Measurements from ENCODE around the gene LTBP2. TPM values are rescaled to one million over a fixed set of nuclear protein-coding genes. Genes with fewer than 3 reads are reported as not detected.

LTBP2 gene
- total RNA-seq, 1 donor from 2014 or later, result 26.5 TPM

- intact Hi-C loops (cut with micrococcal nuclease), result no loop called here
- Histone ChIP-seq H3K27me3 (ENCODE audit: low read depth) (no peaks in the 10 kb centered on the region), H3K4me1 (peaks cover 3% of the 10 kb centered on the region), H3K4me3 (no peak overlapping the region), H3K9me3 (replicated peaks) (no peaks in the 10 kb centered on the region), H3K36me3 (peaks cover 26% of the 10 kb centered on the region), H3K27ac (replicated peaks) (no peak overlapping the region)
- no peak for TF ChIP-seq CTCF (IDR thresholded peaks at IDR 0.05; ENCODE audit: borderline replicate concordance)
- no peak for DNase-seq
These were observed 43.8 kb upstream of the LTBP2 start for GRCh38 chr14:74655599-74656395.

- no peaks in the 10 kb centered on the region for H3K9me3 ChIP-seq (replicated peaks)
- H3K36me3 ChIP-seq, result peaks cover 23% of the 10 kb centered on the region
- H3K4me1 ChIP-seq, result no peaks in the 10 kb centered on the region
- H3K27ac ChIP-seq (replicated peaks), result peak overlapping the region; percentile 13
- no peak for TF ChIP-seq CTCF (IDR thresholded peaks at IDR 0.05; ENCODE audit: borderline replicate concordance)
- H3K4me3 ChIP-seq, result no peak overlapping the region
- DNase-seq, result no peak
- intact Hi-C loops (cut with micrococcal nuclease), result no loop called here
- no peaks in the 10 kb centered on the region for H3K27me3 ChIP-seq (ENCODE audit: low read depth)
These were observed 42.9 kb upstream of the LTBP2 start for GRCh38 chr14:74654931-74655330.

GRCh38 chr14:74653386-74654138 is 41.5 kb upstream of the LTBP2 start:
- no peak overlapping the region for H3K4me3 ChIP-seq
- H3K4me1 ChIP-seq, result peaks cover 5% of the 10 kb centered on the region
- no peak overlapping the region for H3K27ac ChIP-seq (replicated peaks)
- H3K27me3 ChIP-seq (ENCODE audit: low read depth), result no peaks in the 10 kb centered on the region
- intact Hi-C loops (cut with micrococcal nuclease), result no loop called here
- TF ChIP-seq CTCF (IDR thresholded peaks at IDR 0.05; ENCODE audit: borderline replicate concordance), result no peak
- peaks cover 13% of the 10 kb centered on the region for H3K36me3 ChIP-seq
- DNase-seq, result no peak
- H3K9me3 ChIP-seq (replicated peaks), result no peaks in the 10 kb centered on the region

GRCh38 chr14:74652541-74652940 is 40.5 kb upstream of the LTBP2 start:
- TF ChIP-seq CTCF (IDR thresholded peaks at IDR 0.05; ENCODE audit: borderline replicate concordance), result no peak
- no peaks in the 10 kb centered on the region for H3K9me3 ChIP-seq (replicated peaks)
- H3K4me3 ChIP-seq, result no peak overlapping the region
- DNase-seq, result no peak
- intact Hi-C loops (cut with micrococcal nuclease), result no loop called here
- peaks cover 13% of the 10 kb centered on the region for H3K36me3 ChIP-seq
- no peaks in the 10 kb centered on the region for H3K27me3 ChIP-seq (ENCODE audit: low read depth)
- H3K27ac ChIP-seq (replicated peaks), result no peak overlapping the region
- peaks cover 14% of the 10 kb centered on the region for H3K4me1 ChIP-seq

GRCh38 chr14:74650927-74651686 is 39.1 kb upstream of the LTBP2 start:
- Histone ChIP-seq H3K36me3 (peaks cover 5% of the 10 kb centered on the region), H3K9me3 (replicated peaks) (no peaks in the 10 kb centered on the region), H3K4me3 (no peak overlapping the region), H3K4me1 (peaks cover 14% of the 10 kb centered on the region), H3K27me3 (ENCODE audit: low read depth) (no peaks in the 10 kb centered on the region), H3K27ac (replicated peaks) (no peak overlapping the region)
- intact Hi-C loops (cut with micrococcal nuclease), result no loop called here
- DNase-seq, result no peak
- TF ChIP-seq CTCF (IDR thresholded peaks at IDR 0.05; ENCODE audit: borderline replicate concordance), result no peak

All from left ventricle myocardium inferior (tissue), 1 donor.